ENCODE results near the gene C1orf35.

- TF ChIP-seq, protein P1, sequence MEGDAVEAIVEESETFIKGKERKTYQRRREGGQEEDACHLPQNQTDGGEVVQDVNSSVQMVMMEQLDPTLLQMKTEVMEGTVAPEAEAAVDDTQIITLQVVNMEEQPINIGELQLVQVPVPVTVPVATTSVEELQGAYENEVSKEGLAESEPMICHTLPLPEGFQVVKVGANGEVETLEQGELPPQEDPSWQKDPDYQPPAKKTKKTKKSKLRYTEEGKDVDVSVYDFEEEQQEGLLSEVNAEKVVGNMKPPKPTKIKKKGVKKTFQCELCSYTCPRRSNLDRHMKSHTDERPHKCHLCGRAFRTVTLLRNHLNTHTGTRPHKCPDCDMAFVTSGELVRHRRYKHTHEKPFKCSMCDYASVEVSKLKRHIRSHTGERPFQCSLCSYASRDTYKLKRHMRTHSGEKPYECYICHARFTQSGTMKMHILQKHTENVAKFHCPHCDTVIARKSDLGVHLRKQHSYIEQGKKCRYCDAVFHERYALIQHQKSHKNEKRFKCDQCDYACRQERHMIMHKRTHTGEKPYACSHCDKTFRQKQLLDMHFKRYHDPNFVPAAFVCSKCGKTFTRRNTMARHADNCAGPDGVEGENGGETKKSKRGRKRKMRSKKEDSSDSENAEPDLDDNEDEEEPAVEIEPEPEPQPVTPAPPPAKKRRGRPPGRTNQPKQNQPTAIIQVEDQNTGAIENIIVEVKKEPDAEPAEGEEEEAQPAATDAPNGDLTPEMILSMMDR (IDR thresholded peaks at IDR 0.05), result no peak
- TF ChIP-seq POLR2A (IDR thresholded peaks at IDR 0.05) (no peak), POLR2AphosphoS5 (IDR thresholded peaks at IDR 0.05; ENCODE audit: insufficient read depth in 1 of 2, low read depth in 1 of 2) (no peak)
Measured at GRCh38 chr1:228117335-228117734, 14.2 kb upstream of the C1orf35 start.
